Subcutaneous abdominal adipose tissue (tissue), 5 donors: ENCODE data around the gene ANGPTL2.

Experiments used
- H3K27ac ChIP-seq: one replicate; pipeline ENCODE4 v1.7.0; 2013; ENCODE audit warnings: low read depth, mild to moderate bottlenecking, inconsistent platforms, low read length, moderate library complexity
- H3K27me3 ChIP-seq, 5 donors: one replicate each; pipeline ENCODE4 v1.7.0; 2013; ENCODE audit warnings: low read length in 5 of 5, inconsistent platforms in 1 of 5; ENCODE audit not compliant: control insufficient read depth in 5 of 5, insufficient read depth in 4 of 5
- H3K36me3 ChIP-seq, 5 donors: one replicate each; pipeline ENCODE4 v1.7.0; 2013; ENCODE audit warnings: low read length in 5 of 5; ENCODE audit not compliant: control insufficient read depth in 5 of 5, insufficient read depth in 5 of 5
- H3K4me1 ChIP-seq, 5 donors: one replicate each; pipeline ENCODE4 v1.7.0; 2013; ENCODE audit warnings: low read length in 5 of 5, mild to moderate bottlenecking in 3 of 5, moderate library complexity in 1 of 5; ENCODE audit not compliant: control insufficient read depth in 5 of 5, insufficient read depth in 5 of 5
- H3K4me3 ChIP-seq, 5 donors: one replicate each; pipeline ENCODE4 v1.7.0; 2013; ENCODE audit warnings: low read length in 5 of 5, low read depth in 1 of 5
- H3K9ac ChIP-seq, 5 donors: one replicate each; pipeline ENCODE4 v1.7.0; 2013; ENCODE audit warnings: low read length in 5 of 5, mild to moderate bottlenecking in 4 of 5, moderate library complexity in 3 of 5
- H3K9me3 ChIP-seq, 5 donors: one replicate each; pipeline ENCODE4 v1.7.0; 2013; ENCODE audit warnings: low read length in 5 of 5; ENCODE audit not compliant: control insufficient read depth in 5 of 5
- donor health status: healthy.
- donor health status: healthy.
- donor health status: healthy.
- donor health status: healthy.
- donor health status: healthy.

ANGPTL2 gene

DNA sequence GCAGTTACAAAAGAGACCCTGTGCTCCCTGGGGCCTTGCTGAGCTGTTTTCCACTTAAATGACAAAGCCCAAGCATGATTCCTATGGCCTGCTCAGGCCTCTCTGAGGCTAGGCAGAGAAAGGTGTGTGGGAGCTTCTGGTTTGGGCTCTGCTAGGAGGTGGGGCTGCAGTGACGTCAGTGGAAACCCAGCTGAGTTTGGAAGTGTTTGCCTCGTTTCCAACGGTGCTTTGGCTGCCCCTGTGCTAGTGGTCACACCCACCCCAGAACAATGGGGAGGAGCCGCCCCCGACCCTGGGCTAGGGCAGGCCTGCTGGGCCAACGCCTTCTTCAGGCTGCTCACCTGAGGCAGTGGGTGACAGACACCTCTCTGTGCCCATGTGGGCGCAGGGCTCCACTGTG lies 10.4 kb downstream of the ANGPTL2 start:
- H3K27ac ChIP-seq, result peak overlapping the region; percentile 35
- H3K9me3 ChIP-seq, result no peaks in the 10 kb centered on the region
- H3K36me3 ChIP-seq, result peaks cover 2 to 39% (median 38%) of the 10 kb centered on the region in 5 donors
- no peak overlapping the region for H3K4me3 ChIP-seq
- H3K4me1 ChIP-seq, result peaks cover 15 to 95% (median 79%) of the 10 kb centered on the region in 5 donors
- no peaks in the 10 kb centered on the region for H3K27me3 ChIP-seq
- H3K9ac ChIP-seq, result no peak overlapping the region

DNA sequence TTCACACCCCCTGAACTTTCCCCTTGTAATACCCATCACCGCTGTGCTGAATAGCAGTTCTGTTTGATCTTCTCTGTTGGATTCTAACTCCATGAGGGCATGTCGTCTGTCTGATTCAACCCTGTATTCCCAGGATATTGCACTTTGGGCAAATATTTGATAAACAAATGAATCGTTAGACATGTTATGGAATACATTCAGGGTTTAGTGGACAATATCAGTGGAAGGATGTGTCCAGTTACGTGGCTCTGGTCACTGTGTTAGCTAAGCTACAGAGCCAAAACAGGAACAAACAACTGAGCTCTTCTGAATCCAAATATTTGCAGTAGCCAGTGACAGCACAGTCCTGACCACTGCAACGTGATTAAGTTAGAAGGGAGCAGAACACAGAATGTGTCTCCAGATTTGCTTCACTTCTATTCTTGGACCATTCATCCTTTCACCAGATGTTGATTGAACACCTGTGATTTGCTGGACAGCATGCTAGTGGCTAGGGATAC lies 13.2 kb downstream of the ANGPTL2 start:
- Histone ChIP-seq H3K4me1 (peaks cover 26 to 96% (median 81%) of the 10 kb centered on the region in 5 donors), H3K27ac (peak overlapping the region; percentile 71), H3K4me3 (no peak overlapping the region), H3K36me3 (peaks cover 3 to 56% (median 51%) of the 10 kb centered on the region in 5 donors), H3K9ac (peak overlapping the region in 1 of 5 donors; percentile 28), H3K9me3 (no peaks in the 10 kb centered on the region), H3K27me3 (no peaks in the 10 kb centered on the region)

DNA sequence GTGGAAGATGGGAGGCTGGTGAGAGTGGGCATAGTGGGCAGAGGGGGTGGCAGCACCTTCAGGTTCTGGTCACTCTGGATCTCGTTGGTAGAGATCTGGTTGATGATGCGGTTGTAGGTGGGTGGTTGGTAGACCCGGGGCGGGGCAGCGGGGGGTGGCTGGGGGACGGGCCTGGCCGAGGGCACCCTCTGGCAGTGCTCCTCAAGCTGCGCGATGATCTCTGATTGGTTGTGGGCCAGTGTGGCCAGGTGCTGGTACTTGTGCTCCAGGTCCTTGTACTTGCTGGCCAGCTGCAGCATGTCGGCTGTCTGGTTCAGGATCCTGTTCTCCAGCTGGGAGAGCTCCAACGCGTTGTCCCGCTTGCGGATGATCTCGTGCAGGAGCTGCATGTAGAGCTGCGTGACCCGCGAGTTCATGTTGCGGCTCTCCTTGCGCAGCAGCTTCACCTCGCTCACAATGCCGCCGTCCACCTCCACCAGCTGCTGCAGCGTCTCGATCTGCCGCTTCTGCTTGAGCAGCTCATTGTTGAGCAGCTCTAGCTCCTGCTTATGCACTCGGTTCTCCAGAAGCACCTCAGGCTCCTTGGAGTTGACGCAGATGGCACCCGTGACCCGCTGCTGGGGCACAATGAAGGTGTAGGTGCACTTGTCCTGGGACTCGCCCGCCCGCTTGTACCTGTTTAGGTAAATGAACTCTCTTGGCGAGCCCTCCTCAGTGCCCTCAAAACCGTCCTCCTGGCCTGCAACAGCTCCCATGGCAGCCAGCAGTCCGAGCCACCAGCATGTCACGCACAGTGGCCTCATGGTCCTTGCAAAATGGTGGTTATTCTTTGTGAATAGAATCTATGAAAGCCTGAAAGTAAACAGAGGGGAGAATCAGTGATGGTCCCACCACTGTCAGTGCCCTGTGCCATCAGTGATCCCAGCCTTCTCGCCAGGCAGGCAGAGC lies 14.2 kb downstream of the ANGPTL2 start:
- no peaks in the 10 kb centered on the region for H3K9me3 ChIP-seq
- H3K27me3 ChIP-seq, result no peaks in the 10 kb centered on the region
- H3K27ac ChIP-seq, result peak overlapping the region; percentile 71
- H3K4me3 ChIP-seq, result no peak overlapping the region
- peaks cover 30 to 99% (median 82%) of the 10 kb centered on the region in 5 donors for H3K4me1 ChIP-seq
- peaks cover 3 to 64% (median 58%) of the 10 kb centered on the region in 5 donors for H3K36me3 ChIP-seq
- no peak overlapping the region for H3K9ac ChIP-seq

DNA sequence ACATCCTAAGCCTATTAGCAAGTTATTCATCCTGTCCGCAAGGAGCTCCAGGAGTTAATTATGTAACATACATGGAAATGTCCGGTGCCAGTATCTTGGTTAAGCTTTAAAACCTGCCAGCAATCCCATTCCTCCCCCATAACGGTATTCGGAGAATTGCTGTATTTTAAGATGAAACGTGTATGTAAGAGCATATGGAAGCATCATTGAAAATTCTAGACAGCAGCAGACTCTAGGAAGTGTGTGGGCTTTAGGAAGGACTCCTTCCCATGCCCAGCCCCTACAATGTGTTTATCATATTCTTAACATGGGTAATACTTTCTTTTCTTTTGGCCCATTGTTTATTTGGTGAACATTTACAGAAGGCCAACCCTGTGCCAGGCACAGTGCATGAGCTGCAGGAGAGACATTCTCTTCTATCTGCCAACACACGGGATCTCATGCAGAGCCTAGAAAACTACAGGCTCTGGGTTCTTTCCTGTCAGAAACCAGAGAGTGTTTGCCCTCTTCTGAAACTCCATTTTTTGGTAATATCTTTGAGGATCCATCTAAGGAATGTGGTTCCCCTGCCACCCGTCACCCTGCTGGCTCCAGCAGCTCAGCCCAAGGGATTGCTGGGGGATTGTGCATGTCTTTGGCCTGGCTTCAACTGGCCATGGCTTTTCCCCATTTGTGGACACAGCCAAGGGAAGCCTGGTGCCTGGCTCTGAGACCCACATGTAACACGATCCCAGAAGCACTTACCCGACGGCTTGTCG lies 15.1 kb downstream of the ANGPTL2 start:
- H3K27me3 ChIP-seq, result no peaks in the 10 kb centered on the region
- peaks cover 3 to 70% (median 62%) of the 10 kb centered on the region in 5 donors for H3K36me3 ChIP-seq
- H3K27ac ChIP-seq, result peak overlapping the region; percentile 56
- H3K9ac ChIP-seq, result peak overlapping the region in 1 of 5 donors; percentile 31
- H3K4me1 ChIP-seq, result peaks cover 30 to 99% (median 82%) of the 10 kb centered on the region in 5 donors
- no peak overlapping the region for H3K4me3 ChIP-seq
- no peaks in the 10 kb centered on the region for H3K9me3 ChIP-seq

- peaks cover 3 to 76% (median 64%) of the 10 kb centered on the region in 5 donors for H3K36me3 ChIP-seq
- no peak overlapping the region for H3K4me3 ChIP-seq
- peak overlapping the region in 2 of 5 donors; percentile 26 to 54 for H3K9ac ChIP-seq
- no peaks in the 10 kb centered on the region for H3K9me3 ChIP-seq
- H3K4me1 ChIP-seq, result peaks cover 30 to 92% (median 74%) of the 10 kb centered on the region in 5 donors
- no peaks in the 10 kb centered on the region for H3K27me3 ChIP-seq
- H3K27ac ChIP-seq, result peak overlapping the region; percentile 56
Measured at GRCh38 chr9:127106466-127106855, 16.0 kb downstream of the ANGPTL2 start.

GRCh38 chr9:127105805-127106465 lies 16.5 kb downstream of the ANGPTL2 start:
- Histone ChIP-seq H3K4me3 (no peak overlapping the region), H3K9ac (peak overlapping the region in 2 of 5 donors; percentile 26 to 54), H3K4me1 (peaks cover 30 to 92% (median 71%) of the 10 kb centered on the region in 5 donors), H3K27me3 (no peaks in the 10 kb centered on the region), H3K9me3 (no peaks in the 10 kb centered on the region), H3K27ac (peak overlapping the region; percentile 56), H3K36me3 (peaks cover 4 to 81% (median 70%) of the 10 kb centered on the region in 5 donors)

- peaks cover 31 to 92% (median 71%) of the 10 kb centered on the region in 5 donors for H3K4me1 ChIP-seq
- no peaks in the 10 kb centered on the region for H3K27me3 ChIP-seq
- peak overlapping the region; percentile 56 for H3K27ac ChIP-seq
- H3K36me3 ChIP-seq, result peaks cover 7 to 90% (median 75%) of the 10 kb centered on the region in 5 donors
- no peak overlapping the region for H3K4me3 ChIP-seq
- H3K9ac ChIP-seq, result peak overlapping the region in 1 of 5 donors; percentile 63
- no peaks in the 10 kb centered on the region for H3K9me3 ChIP-seq
Measured at GRCh38 chr9:127104581-127105311, 17.7 kb downstream of the ANGPTL2 start.

DNA sequence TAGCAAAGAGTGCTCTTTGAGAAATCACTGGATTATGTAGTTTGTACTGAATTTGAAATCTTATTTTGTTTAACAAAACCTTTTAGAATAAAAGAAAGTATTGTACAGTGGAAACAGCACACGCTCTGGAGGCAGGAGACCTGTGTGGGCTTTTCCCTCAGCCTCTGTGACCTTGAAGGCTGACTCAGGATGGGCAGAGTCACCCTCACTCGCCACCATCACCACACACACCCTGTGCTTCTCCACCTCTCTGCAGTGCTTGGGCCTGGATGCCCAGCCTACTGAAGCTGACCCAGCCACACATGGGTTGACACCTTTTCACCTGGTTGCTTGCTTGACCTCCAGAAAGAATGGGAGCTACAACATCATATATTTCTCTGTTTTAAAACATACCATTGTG lies 19.6 kb downstream of the ANGPTL2 start:
- H3K4me1 ChIP-seq, result peaks cover 26 to 86% (median 72%) of the 10 kb centered on the region in 5 donors
- peak overlapping the region; percentile 56 for H3K27ac ChIP-seq

GRCh38 chr9:127102176-127102575 lies 20.3 kb downstream of the ANGPTL2 start:
- Histone ChIP-seq H3K27ac (peak overlapping the region; percentile 3), H3K4me1 (peaks cover 23 to 80% (median 66%) of the 10 kb centered on the region in 5 donors), H3K36me3 (peaks cover 6 to 91% (median 71%) of the 10 kb centered on the region in 5 donors)

More for the DNA sequence above, 19.6 kb downstream of the ANGPTL2 start:
- Histone ChIP-seq H3K27me3 (no peaks in the 10 kb centered on the region), H3K9ac (no peak overlapping the region), H3K9me3 (no peaks in the 10 kb centered on the region), H3K4me3 (no peak overlapping the region), H3K36me3 (peaks cover 7 to 92% (median 77%) of the 10 kb centered on the region in 5 donors)

More at GRCh38 chr9:127102176-127102575, 20.3 kb downstream of the ANGPTL2 start:
- no peak overlapping the region for H3K4me3 ChIP-seq
- H3K9me3 ChIP-seq, result no peaks in the 10 kb centered on the region
- H3K27me3 ChIP-seq, result no peaks in the 10 kb centered on the region
- H3K9ac ChIP-seq, result no peak overlapping the region
